Neural cell (in vitro differentiated cells): ENCODE measurements around the gene RRBP1.

Experiments
- POLR2AphosphoS5 ChIP-seq: IDR thresholded peaks from 2 replicates; pipeline ENCODE4 v1.6.1; 2012
- TAF1 ChIP-seq: IDR thresholded peaks from 2 replicates; pipeline ENCODE4 v1.6.1; 2012; ENCODE audit warnings: low read depth
- TF ChIP-seq, protein P1 (sequence below): fragments of 450-650 bp; IDR thresholded peaks from 2 replicates; pipeline ENCODE4 v1.5.1; 2014; ENCODE audit warnings: antibody characterized with exemption, mild to moderate bottlenecking, moderate library complexity; ENCODE audit not compliant: poor library complexity, severe bottlenecking

DNA sequence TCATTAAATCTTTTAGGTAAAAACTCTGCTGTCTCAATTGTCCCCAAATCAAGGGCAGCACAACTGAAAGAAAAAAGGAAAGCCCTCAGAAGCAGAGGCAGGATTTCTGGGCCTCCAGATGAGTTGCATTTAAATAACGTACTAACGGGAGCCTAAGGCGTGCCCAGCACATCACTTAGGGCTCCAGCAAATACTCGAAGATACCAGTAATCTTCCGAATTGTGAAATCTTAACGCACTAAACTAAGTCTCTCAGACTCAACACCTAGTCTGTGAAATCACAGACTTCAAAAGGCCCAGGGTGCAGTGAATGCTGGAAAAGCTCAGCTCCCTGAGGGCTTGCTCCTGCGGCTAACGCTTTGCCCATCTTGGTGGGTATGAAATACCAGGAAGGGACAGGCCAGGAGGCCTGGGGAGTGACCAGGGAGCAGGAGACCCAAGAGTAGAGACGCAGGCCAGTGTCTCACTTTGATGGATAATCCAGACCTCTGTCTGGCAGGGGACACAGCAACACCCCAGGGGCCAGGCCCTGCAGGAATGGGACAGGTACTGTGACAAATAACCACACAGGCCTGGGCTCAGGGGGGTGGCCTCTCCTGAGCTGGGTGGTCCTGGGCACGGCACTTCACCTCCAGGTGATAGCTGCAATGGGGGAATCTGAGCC lies 36.4 kb downstream of the RRBP1 start:
- TF ChIP-seq, protein P1, sequence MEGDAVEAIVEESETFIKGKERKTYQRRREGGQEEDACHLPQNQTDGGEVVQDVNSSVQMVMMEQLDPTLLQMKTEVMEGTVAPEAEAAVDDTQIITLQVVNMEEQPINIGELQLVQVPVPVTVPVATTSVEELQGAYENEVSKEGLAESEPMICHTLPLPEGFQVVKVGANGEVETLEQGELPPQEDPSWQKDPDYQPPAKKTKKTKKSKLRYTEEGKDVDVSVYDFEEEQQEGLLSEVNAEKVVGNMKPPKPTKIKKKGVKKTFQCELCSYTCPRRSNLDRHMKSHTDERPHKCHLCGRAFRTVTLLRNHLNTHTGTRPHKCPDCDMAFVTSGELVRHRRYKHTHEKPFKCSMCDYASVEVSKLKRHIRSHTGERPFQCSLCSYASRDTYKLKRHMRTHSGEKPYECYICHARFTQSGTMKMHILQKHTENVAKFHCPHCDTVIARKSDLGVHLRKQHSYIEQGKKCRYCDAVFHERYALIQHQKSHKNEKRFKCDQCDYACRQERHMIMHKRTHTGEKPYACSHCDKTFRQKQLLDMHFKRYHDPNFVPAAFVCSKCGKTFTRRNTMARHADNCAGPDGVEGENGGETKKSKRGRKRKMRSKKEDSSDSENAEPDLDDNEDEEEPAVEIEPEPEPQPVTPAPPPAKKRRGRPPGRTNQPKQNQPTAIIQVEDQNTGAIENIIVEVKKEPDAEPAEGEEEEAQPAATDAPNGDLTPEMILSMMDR, result no peak
- TF ChIP-seq POLR2AphosphoS5 (no peak), TAF1 (no peak)
